H9 (cell line): ENCODE data around the gene P2RX5. TPM values are rescaled to one million over a fixed set of nuclear protein-coding genes. Genes with fewer than 3 reads are reported as not detected.

Experiments used
- DNase-seq: peaks from one replicate; pipeline ENCODE4 v3.0.0-alpha.2; 2017
- H2AFZ ChIP-seq: one replicate; pipeline ENCODE4 v1.6.1; 2013; ENCODE audit warnings: mild to moderate bottlenecking, low read length, control low read depth, moderate library complexity
- H2AK5ac ChIP-seq: 2 replicates; pipeline ENCODE4 v1.6.1; 2013; ENCODE audit warnings: low read length, control low read depth, mixed read lengths; ENCODE audit not compliant: insufficient read length
- H2BK120ac ChIP-seq: one replicate; pipeline ENCODE4 v1.6.1; 2013; ENCODE audit warnings: low read depth, mild to moderate bottlenecking, low read length, control low read depth, inconsistent platforms; ENCODE audit not compliant: poor library complexity, severe bottlenecking
- H2BK12ac ChIP-seq: 2 replicates; pipeline ENCODE4 v1.6.1; 2013; ENCODE audit warnings: low read length, control low read depth, mixed read lengths, low read depth; ENCODE audit not compliant: insufficient read length
- H2BK15ac ChIP-seq: 2 replicates; pipeline ENCODE4 v1.6.1; 2013; ENCODE audit warnings: low read depth, low read length, control low read depth
- H2BK20ac ChIP-seq: one replicate; pipeline ENCODE4 v1.6.1; 2013; ENCODE audit warnings: low read depth, mild to moderate bottlenecking, low read length, control low read depth, inconsistent platforms; ENCODE audit not compliant: poor library complexity, severe bottlenecking
- H2BK5ac ChIP-seq: 2 replicates; pipeline ENCODE4 v1.6.1; 2013; ENCODE audit warnings: low read length, control low read depth, mixed read lengths; ENCODE audit not compliant: insufficient read length
- H3K14ac ChIP-seq: 2 replicates; pipeline ENCODE4 v1.6.1; 2013; ENCODE audit warnings: low read length, control low read depth; ENCODE audit not compliant: insufficient read depth
- H3K18ac ChIP-seq: 2 replicates; pipeline ENCODE4 v1.6.1; 2013; ENCODE audit warnings: low read depth, mild to moderate bottlenecking, mixed read lengths, low read length, control low read depth; ENCODE audit not compliant: insufficient read length
- H3K23ac ChIP-seq: 2 replicates; pipeline ENCODE4 v1.6.1; 2013; ENCODE audit warnings: low read length, control low read depth, mixed read lengths, low read depth; ENCODE audit not compliant: insufficient read length
- H3K23me2 ChIP-seq: 2 replicates; pipeline ENCODE4 v1.6.1; 2013; ENCODE audit warnings: low read depth, mild to moderate bottlenecking, mixed read lengths, low read length, control low read depth; ENCODE audit not compliant: insufficient read length, poor library complexity, severe bottlenecking
- H3K27ac ChIP-seq: 2 replicates; pipeline ENCODE4 v1.5.1; 2013; ENCODE audit warnings: low read length, control low read depth, mixed read lengths, low read depth; ENCODE audit not compliant: insufficient read length
- H3K27me3 ChIP-seq: 2 replicates; pipeline ENCODE4 v1.6.1; 2013; ENCODE audit warnings: low read length, control low read depth, inconsistent platforms; ENCODE audit not compliant: insufficient read depth
- H3K4ac ChIP-seq: 2 replicates; pipeline ENCODE4 v1.6.1; 2013; ENCODE audit warnings: low read depth, mild to moderate bottlenecking, control low read depth, inconsistent platforms, low read length, moderate library complexity
- H3K4me1 ChIP-seq: 2 replicates; pipeline ENCODE4 v1.6.1; 2013; ENCODE audit warnings: low read length, control low read depth, inconsistent platforms; ENCODE audit not compliant: insufficient read depth
- H3K4me2 ChIP-seq: 2 replicates; pipeline ENCODE4 v1.6.1; 2013; ENCODE audit warnings: low read length, control low read depth, mixed read lengths; ENCODE audit not compliant: insufficient read length, insufficient read depth
- H3K56ac ChIP-seq: 2 replicates; pipeline ENCODE4 v1.6.1; 2013; ENCODE audit warnings: low read depth, mild to moderate bottlenecking, mixed read lengths, low read length, control low read depth; ENCODE audit not compliant: insufficient read length
- H3K79me1 ChIP-seq: 2 replicates; pipeline ENCODE4 v1.6.1; 2013; ENCODE audit warnings: low read depth, mild to moderate bottlenecking, moderate library complexity, low read length, control low read depth, inconsistent platforms; ENCODE audit not compliant: insufficient read depth, poor library complexity, severe bottlenecking
- H3K79me2 ChIP-seq: 2 replicates; pipeline ENCODE4 v1.6.1; 2013; ENCODE audit warnings: low read length, control low read depth, inconsistent platforms; ENCODE audit not compliant: insufficient read depth
- H3K9ac ChIP-seq: 2 replicates; pipeline ENCODE4 v1.6.1; 2013; ENCODE audit warnings: low read length, control low read depth, mixed read lengths; ENCODE audit not compliant: insufficient read length; ENCODE audit errors: extremely low read depth
- H3K9me3 ChIP-seq: one replicate; pipeline ENCODE4 v1.6.1; 2013; ENCODE audit warnings: low read depth, low read length, inconsistent platforms; ENCODE audit not compliant: control insufficient read depth
- H3T11ph ChIP-seq: one replicate; pipeline ENCODE4 v1.6.1; 2013; ENCODE audit warnings: mild to moderate bottlenecking, low read length, control low read depth, inconsistent platforms
- H4K20me1 ChIP-seq: one replicate; pipeline ENCODE4 v1.6.1; 2013; ENCODE audit not compliant: control insufficient read depth, insufficient read length, insufficient read depth
- H4K5ac ChIP-seq: 2 replicates; pipeline ENCODE4 v1.6.1; 2013; ENCODE audit warnings: low read depth, mild to moderate bottlenecking, mixed read lengths, low read length, control low read depth; ENCODE audit not compliant: insufficient read length
- H4K8ac ChIP-seq: replicated peaks from 2 replicates; pipeline ENCODE4 v1.6.1; 2013; ENCODE audit warnings: low read length, control low read depth, mixed read lengths, low read depth; ENCODE audit not compliant: insufficient read length
- H4K91ac ChIP-seq: 2 replicates; pipeline ENCODE4 v1.6.1; 2013; ENCODE audit warnings: low read depth, mild to moderate bottlenecking, moderate library complexity, mixed read lengths, low read length, control low read depth; ENCODE audit not compliant: insufficient read length
- H3K27ac Mint-ChIP-seq, 3 experiments: 2 replicates in 2 of 3; 3 replicates in 1 of 3; pipeline ENCODE4 v1.8.0; 2020 to 2021; ENCODE audit warnings: mixed read lengths in 3 of 3, mild to moderate bottlenecking in 1 of 3, moderate library complexity in 1 of 3
- H3K27me3 Mint-ChIP-seq: 2 replicates; pipeline ENCODE4 v1.8.0; 2021; ENCODE audit warnings: low read depth, mild to moderate bottlenecking, moderate library complexity, mixed read lengths
- H3K36me3 Mint-ChIP-seq, 3 experiments: 2 replicates in 2 of 3; 3 replicates in 1 of 3; pipeline ENCODE4 v1.8.0; 2020 to 2021; ENCODE audit warnings: low read depth in 3 of 3, mixed read lengths in 3 of 3; ENCODE audit not compliant: insufficient read depth in 1 of 3
- H3K4me1 Mint-ChIP-seq, 2 experiments: 2 replicates each; pipeline ENCODE4 v1.8.0; 2020; ENCODE audit warnings: mixed read lengths in 2 of 2
- H3K4me3 Mint-ChIP-seq, 2 experiments: 2 replicates in 1 of 2; 3 replicates in 1 of 2; pipeline ENCODE4 v1.8.0; 2020 to 2021; ENCODE audit warnings: mild to moderate bottlenecking in 2 of 2, mixed read lengths in 2 of 2, moderate library complexity in 1 of 2
- H3K9me3 Mint-ChIP-seq, 2 experiments: 2 replicates in 1 of 2; 3 replicates in 1 of 2; pipeline ENCODE4 v1.8.0; 2020; ENCODE audit warnings: mild to moderate bottlenecking in 2 of 2, mixed read lengths in 2 of 2, moderate library complexity in 1 of 2
- WGBS: extraction: QIAGEN DNeasy Blood & Tissue Kit; methylation state at CpG from one replicate; pipeline ENCODE4 v1.1.7; 2013; ENCODE audit warnings: missing lambda C conversion rate, low lambda C conversion rate, mixed read lengths; ENCODE audit not compliant: insufficient read length; ENCODE audit errors: extremely low coverage; 5-methylcytosine and 5-hydroxymethylcytosine counted together
- total RNA-seq: library from RNA; stranded (reverse); gene quantifications from 2 replicates; pipeline ENCODE4 v1.2.1, GENCODE V29; 2021
- TF ChIP-seq, protein P1 (sequence below): fragments of 200-600 bp; sonication (generic); conservative IDR thresholded peaks from 3 replicates; pipeline ENCODE4 v1.8.0; 2021; ENCODE audit warnings: antibody characterized with exemption, mild to moderate bottlenecking

Gene P2RX5
- total RNA-seq, 1 experiment from 2014 or later: 4.7 TPM

DNA sequence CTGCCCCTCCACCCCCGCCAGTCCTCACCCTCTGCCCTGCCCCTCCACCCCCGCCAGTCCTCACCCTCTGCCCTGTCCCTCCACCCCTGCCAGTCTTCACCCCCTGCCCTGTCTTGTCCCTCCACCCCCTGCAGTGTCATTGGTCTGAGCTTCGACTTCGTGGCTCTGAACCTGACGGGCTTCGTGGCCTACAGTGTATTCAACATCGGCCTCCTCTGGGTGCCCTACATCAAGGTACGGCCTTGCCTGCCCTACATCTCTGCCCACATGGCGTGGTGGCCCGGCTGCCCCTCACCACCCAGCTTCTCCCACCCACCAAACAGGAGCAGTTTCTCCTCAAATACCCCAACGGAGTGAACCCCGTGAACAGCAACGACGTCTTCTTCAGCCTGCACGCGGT is 39.6 kb downstream of the P2RX5 start:
- Histone ChIP-seq H3K27ac (no peak overlapping the region), H3K4me1 (no peaks in the 10 kb centered on the region), H3K4me2 (no peak overlapping the region), H3K79me2 (no peaks in the 10 kb centered on the region), H4K5ac (no peak overlapping the region), H3K9me3 (no peaks in the 10 kb centered on the region), H2BK5ac (no peak overlapping the region), H3K23me2 (no peaks in the 10 kb centered on the region), H2BK20ac (no peak overlapping the region), H2BK15ac (no peak overlapping the region), H3K56ac (no peak overlapping the region), H3T11ph (no peak overlapping the region), H4K91ac (no peak overlapping the region), H3K23ac (no peak overlapping the region), H3K14ac (no peak overlapping the region), H2AK5ac (no peak overlapping the region), H4K20me1 (no peaks in the 10 kb centered on the region), H4K8ac (no peak overlapping the region), H2BK12ac (no peak overlapping the region), H3K79me1 (no peaks in the 10 kb centered on the region), H2BK120ac (no peak overlapping the region), H2AFZ (no peak overlapping the region), H3K4ac (no peak overlapping the region), H3K27me3 (no peaks in the 10 kb centered on the region), H3K18ac (no peak overlapping the region), H3K9ac (no peak overlapping the region)
- no peak for DNase-seq
- Mint-ChIP-seq H3K4me3 (peak overlapping the region in 1 of 2 experiments; percentile 29; a peak in 1 of 5 replicates), H3K9me3 (no peaks in the 10 kb centered on the region), H3K4me1 (peaks cover 8 to 12% of the 10 kb centered on the region in 2 experiments), H3K27me3 (no peaks in the 10 kb centered on the region), H3K36me3 (peaks cover 0 to 14% (median 0%) of the 10 kb centered on the region in 3 experiments; a peak in 4 of 7 replicates), H3K27ac (peak overlapping the region in 1 of 3 experiments; percentile 85; a peak in 1 of 7 replicates)
- TF ChIP-seq, protein P1, sequence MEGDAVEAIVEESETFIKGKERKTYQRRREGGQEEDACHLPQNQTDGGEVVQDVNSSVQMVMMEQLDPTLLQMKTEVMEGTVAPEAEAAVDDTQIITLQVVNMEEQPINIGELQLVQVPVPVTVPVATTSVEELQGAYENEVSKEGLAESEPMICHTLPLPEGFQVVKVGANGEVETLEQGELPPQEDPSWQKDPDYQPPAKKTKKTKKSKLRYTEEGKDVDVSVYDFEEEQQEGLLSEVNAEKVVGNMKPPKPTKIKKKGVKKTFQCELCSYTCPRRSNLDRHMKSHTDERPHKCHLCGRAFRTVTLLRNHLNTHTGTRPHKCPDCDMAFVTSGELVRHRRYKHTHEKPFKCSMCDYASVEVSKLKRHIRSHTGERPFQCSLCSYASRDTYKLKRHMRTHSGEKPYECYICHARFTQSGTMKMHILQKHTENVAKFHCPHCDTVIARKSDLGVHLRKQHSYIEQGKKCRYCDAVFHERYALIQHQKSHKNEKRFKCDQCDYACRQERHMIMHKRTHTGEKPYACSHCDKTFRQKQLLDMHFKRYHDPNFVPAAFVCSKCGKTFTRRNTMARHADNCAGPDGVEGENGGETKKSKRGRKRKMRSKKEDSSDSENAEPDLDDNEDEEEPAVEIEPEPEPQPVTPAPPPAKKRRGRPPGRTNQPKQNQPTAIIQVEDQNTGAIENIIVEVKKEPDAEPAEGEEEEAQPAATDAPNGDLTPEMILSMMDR: no peak
- no CpG with 5 or more reads among the region's 16 CpGs for WGBS
